Thyroid gland (tissue), 4 donors: ENCODE data around the gene ALAS1. TPM values are rescaled to one million over a fixed set of nuclear protein-coding genes. Genes with fewer than 3 reads are reported as not detected.

Experiments used
- DNase-seq, 2 donors: peaks; one replicate each; pipeline ENCODE4 v3.0.0-alpha.2; 2019
- H3K27ac ChIP-seq, 3 donors: fragments of 200-600 bp; sonication (generic); 1 replicate in 2 of 3; 2 replicates in 1 of 3; pipeline ENCODE4 v1.5.1; 2016 to 2019; ENCODE audit warnings: mild to moderate bottlenecking in 1 of 3, moderate library complexity in 1 of 3
- H3K27me3 ChIP-seq: fragments of 200-600 bp; sonication (generic); one replicate; pipeline ENCODE4 v1.5.1; 2019
- H3K36me3 ChIP-seq, 2 donors: fragments of 200-600 bp; sonication (generic); one replicate each; pipeline ENCODE4 v1.5.1; 2016 to 2019
- H3K4me1 ChIP-seq, 2 donors: fragments of 200-600 bp; sonication (generic); one replicate each; pipeline ENCODE4 v1.5.1; 2017 to 2019
- H3K4me3 ChIP-seq, 3 donors: fragments of 200-600 bp; sonication (generic); replicated peaks in 1 of 3; 1 replicate in 2 of 3; 2 replicates in 1 of 3; pipeline ENCODE4 v1.5.1; 2016; ENCODE audit warnings: mild to moderate bottlenecking in 1 of 3
- H3K9me3 ChIP-seq: fragments of 200-600 bp; sonication (generic); one replicate; pipeline ENCODE4 v1.5.1; 2017
- CTCF ChIP-seq, 6 experiments: fragments of 200-600 bp in 3 of 6; fragments of 450-650 bp in 3 of 6; sonication (generic) in 3 of 6; IDR thresholded peaks; one replicate each; pipeline ENCODE4 v1.5.1; 2016 to 2019; ENCODE audit warnings: antibody characterized with exemption in 6 of 6, mild to moderate bottlenecking in 2 of 6, inconsistent platforms in 1 of 6, moderate library complexity in 1 of 6
- POLR2A ChIP-seq, 2 donors: fragments of 450-650 bp; IDR thresholded peaks; one replicate each; pipeline ENCODE4 v1.6.1; 2017; ENCODE audit warnings: antibody characterized with exemption in 2 of 2, mild to moderate bottlenecking in 2 of 2, moderate library complexity in 1 of 2
- WGBS, 2 donors: methylation state at CpG; one replicate each; pipeline ENCODE4 v1.1.5; 2017; 5-methylcytosine and 5-hydroxymethylcytosine counted together
- intact Hi-C: fragments of 100-400 bp; cut with DNase I; formaldehyde crosslinking; loops from one replicate; pipeline ENCODE4 v1.15.1; 2023
- total RNA-seq, 4 donors: library from RNA; depleted of rRNA; stranded (reverse); fragments of >200 nt; gene quantifications; one replicate each; pipeline ENCODE4 v1.2.3, GENCODE V29; 2016

ALAS1 gene
- total RNA-seq, 4 donors from 2014 or later, result 27.7 to 51.9 (median 45.9) TPM

- Histone ChIP-seq H3K4me1 (no peaks in the 10 kb centered on the region), H3K4me3 (no peak overlapping the region), H3K9me3 (no peaks in the 10 kb centered on the region), H3K27ac (no peak overlapping the region), H3K27me3 (no peaks in the 10 kb centered on the region), H3K36me3 (peaks cover 30 to 31% of the 10 kb centered on the region in 2 donors)
- intact Hi-C loops, result no loop called here
- DNase-seq, result no peak
- WGBS, 2 donors, result 95% methylated on average over 5 of the region's 5 CpGs
- TF ChIP-seq POLR2A (IDR thresholded peaks at IDR 0.05), result no peak
- TF ChIP-seq CTCF (IDR thresholded peaks at IDR 0.05), result no peak
These were observed 28.4 kb downstream of the ALAS1 start for GRCh38 chr3:52226229-52226817.

- 84 to 96% methylated on average over 4 of the region's 4 CpGs for WGBS, 2 donors
- H3K4me1 ChIP-seq, result no peaks in the 10 kb centered on the region
- H3K9me3 ChIP-seq, result no peaks in the 10 kb centered on the region
- no peaks in the 10 kb centered on the region for H3K27me3 ChIP-seq
- intact Hi-C loops, result no loop called here
- TF ChIP-seq POLR2A (IDR thresholded peaks at IDR 0.05) (no peak), CTCF (IDR thresholded peaks at IDR 0.05) (no peak)
- no peak overlapping the region for H3K4me3 ChIP-seq
- no peak for DNase-seq
- H3K36me3 ChIP-seq, result peaks cover 31 to 33% of the 10 kb centered on the region in 2 donors
- H3K27ac ChIP-seq, result no peak overlapping the region
These were observed 29.2 kb downstream of the ALAS1 start for GRCh38 chr3:52227117-52227516.

- no peaks in the 10 kb centered on the region for H3K4me1 ChIP-seq
- no peaks in the 10 kb centered on the region for H3K27me3 ChIP-seq
- no peak overlapping the region for H3K27ac ChIP-seq
- peaks cover 31 to 33% of the 10 kb centered on the region in 2 donors for H3K36me3 ChIP-seq
- H3K9me3 ChIP-seq, result no peaks in the 10 kb centered on the region
- TF ChIP-seq POLR2A (IDR thresholded peaks at IDR 0.05), result no peak
- 90% methylated on average over 5 to 7 of the region's 7 CpGs for WGBS, 2 donors
- H3K4me3 ChIP-seq, result no peak overlapping the region
- DNase-seq, result no peak
- intact Hi-C loops, result no loop called here
These were observed 29.8 kb downstream of the ALAS1 start for GRCh38 chr3:52227766-52228165.

- Histone ChIP-seq H3K4me1 (no peaks in the 10 kb centered on the region), H3K27me3 (no peaks in the 10 kb centered on the region), H3K27ac (no peak overlapping the region), H3K4me3 (no peak overlapping the region), H3K36me3 (peaks cover 31 to 33% of the 10 kb centered on the region in 2 donors), H3K9me3 (no peaks in the 10 kb centered on the region)
- intact Hi-C loops, result no loop called here
- DNase-seq, result no peak
- 89 to 93% methylated on average over 7 to 10 of the region's 10 CpGs for WGBS, 2 donors
- TF ChIP-seq CTCF (IDR thresholded peaks at IDR 0.05) (no peak), POLR2A (IDR thresholded peaks at IDR 0.05) (no peak)
These were observed 30.3 kb downstream of the ALAS1 start for GRCh38 chr3:52228266-52228665.

- intact Hi-C loops, result no loop called here
- no peak for DNase-seq
- Histone ChIP-seq H3K27me3 (no peaks in the 10 kb centered on the region), H3K27ac (no peak overlapping the region), H3K36me3 (peaks cover 31 to 33% of the 10 kb centered on the region in 2 donors), H3K4me1 (no peaks in the 10 kb centered on the region), H3K9me3 (no peaks in the 10 kb centered on the region), H3K4me3 (no peak overlapping the region)
- TF ChIP-seq POLR2A (IDR thresholded peaks at IDR 0.05) (no peak), CTCF (IDR thresholded peaks at IDR 0.05) (no peak)
- WGBS, 2 donors, result 96% methylated on average over 12 to 14 of the region's 21 CpGs
These were observed 30.9 kb downstream of the ALAS1 start for GRCh38 chr3:52228751-52229291.
